Endothelial cell of umbilical vein (primary cell): Measurements from ENCODE around the gene SYT7. TPM values are rescaled to one million over a fixed set of nuclear protein-coding genes. Genes with fewer than 3 reads are reported as not detected.

Experiments
- BruUV-seq: library from RNA; stranded (reverse); fragments of 400-500 nt; replicated peaks from 2 replicates; lab custom pipeline; 2021; lab: Mats Ljungman, UMichigan
- CTCF ChIA-PET: fragments of 300-600, 350-600 bp; sonication (Branson Sonifier 250); formaldehyde crosslinking; loops from one replicate; lab custom pipeline; 2021; ENCODE audit warnings: antibody characterized with exemption, inconsistent platforms; lab: Charles Lee
- POLR2A ChIA-PET: fragments of 300-600, 350-600 bp; sonication (Branson Sonifier 250); formaldehyde crosslinking; loops from one replicate; lab custom pipeline; 2021; ENCODE audit warnings: antibody characterized with exemption, inconsistent platforms; lab: Charles Lee
- DNase-seq: peaks from one replicate; pipeline ENCODE4 v3.0.0-alpha.2; 2011; ENCODE audit warnings: low read depth, low spot score
- FAIRE-seq: peaks from 2 replicates; lab custom pipeline; 2011; peaks lifted over from hg19 to GRCh38; lab: Jason Lieb, UNC
- H2AFZ ChIP-seq: 2 replicates; pipeline ENCODE4 v1.6.0; 2012; ENCODE audit warnings: low read depth, low read length, control low read depth, inconsistent platforms
- H3K27ac ChIP-seq: 2 replicates; pipeline ENCODE4 v1.5.1; 2011; ENCODE audit warnings: low read depth, mild to moderate bottlenecking, control low read depth, low read length, moderate library complexity; ENCODE audit not compliant: insufficient read depth
- H3K27me3 ChIP-seq, 2 experiments: 2 replicates each; pipeline versions ENCODE4 v1.6.0 to v1.6.1; 2011; ENCODE audit warnings: low read length in 2 of 2, mixed read lengths in 1 of 2; ENCODE audit not compliant: control insufficient read depth in 2 of 2, insufficient read depth in 2 of 2
- H3K36me3 ChIP-seq, 2 experiments: 2 replicates in 1 of 2; 3 replicates in 1 of 2; pipeline ENCODE4 v1.5.1; 2011; ENCODE audit warnings: low read length in 2 of 2, mild to moderate bottlenecking in 1 of 2, moderate library complexity in 1 of 2; ENCODE audit not compliant: control insufficient read depth in 2 of 2, insufficient read depth in 2 of 2; ENCODE audit errors: extremely low read depth in 1 of 2
- H3K4me1 ChIP-seq: 3 replicates; pipeline ENCODE4 v1.5.1; 2011; ENCODE audit warnings: mild to moderate bottlenecking, low read length; ENCODE audit not compliant: control insufficient read depth, insufficient read depth; ENCODE audit errors: extremely low read depth
- H3K4me2 ChIP-seq: 2 replicates; pipeline ENCODE4 v1.6.1; 2011; ENCODE audit warnings: low read length, control low read depth, mixed read lengths; ENCODE audit not compliant: insufficient read depth
- H3K4me3 ChIP-seq, 3 experiments: fragments of 200-600 bp in 1 of 3; sonication (generic), shearing (Covaris generic) in 1 of 3; replicated peaks in 1 of 3; 2 replicates each; pipeline ENCODE4 v1.5.1; 2011 to 2016; ENCODE audit warnings: control low read depth in 3 of 3, low read length in 3 of 3, mild to moderate bottlenecking in 2 of 3, inconsistent platforms in 1 of 3, low read depth in 1 of 3, moderate library complexity in 1 of 3; ENCODE audit not compliant: insufficient read depth in 1 of 3
- H3K79me2 ChIP-seq: 2 replicates; pipeline ENCODE4 v1.6.0; 2012; ENCODE audit warnings: low read length, inconsistent platforms; ENCODE audit not compliant: control insufficient read depth, insufficient read depth
- H3K9ac ChIP-seq: replicated peaks from 2 replicates; pipeline ENCODE3; 2011; ENCODE audit warnings: low read length, control low read depth; ENCODE audit not compliant: insufficient read depth; ENCODE audit errors: extremely low read depth
- H3K9me1 ChIP-seq: replicated peaks from 3 replicates; pipeline ENCODE4 v1.6.0; 2011; ENCODE audit warnings: mild to moderate bottlenecking, low read length; ENCODE audit not compliant: control insufficient read depth, insufficient read depth; ENCODE audit errors: extremely low read depth
- H3K9me3 ChIP-seq: replicated peaks from 2 replicates; pipeline ENCODE4 v1.5.1; 2012; ENCODE audit warnings: low read length, inconsistent platforms; ENCODE audit not compliant: control insufficient read depth, insufficient read depth
- H4K20me1 ChIP-seq: replicated peaks from 2 replicates; pipeline ENCODE3; 2011; ENCODE audit warnings: mild to moderate bottlenecking, low read length; ENCODE audit not compliant: control insufficient read depth, insufficient read depth; ENCODE audit errors: extremely low read depth
- EZH2 ChIP-seq: IDR thresholded peaks from 2 replicates; pipeline ENCODE4 v1.6.1; 2012; ENCODE audit warnings: borderline replicate concordance, low read depth, mild to moderate bottlenecking, moderate library complexity, low read length, inconsistent platforms; ENCODE audit not compliant: severe bottlenecking
- FOS ChIP-seq: IDR thresholded peaks from 2 replicates; pipeline ENCODE4 v1.6.1; 2011; ENCODE audit warnings: mild to moderate bottlenecking, low read length, moderate library complexity, borderline replicate concordance; ENCODE audit not compliant: insufficient read depth
- GATA2 ChIP-seq: IDR thresholded peaks from 2 replicates; pipeline ENCODE4 v1.7.0; 2011; ENCODE audit warnings: low read depth, mild to moderate bottlenecking, moderate library complexity, mixed read lengths, low read length; ENCODE audit not compliant: insufficient read length, insufficient read depth
- JUN ChIP-seq: IDR thresholded peaks from 2 replicates; pipeline ENCODE4 v1.6.1; 2011; ENCODE audit warnings: borderline replicate concordance, low read depth; ENCODE audit not compliant: insufficient read length, insufficient read depth
- MYC ChIP-seq: IDR thresholded peaks from one replicate; pipeline ENCODE4 v1.6.1; 2011; ENCODE audit warnings: mild to moderate bottlenecking, low read depth, low read length
- POLR2A ChIP-seq: IDR thresholded peaks from 2 replicates; pipeline ENCODE4 v1.6.1; 2012; ENCODE audit warnings: low read depth, mild to moderate bottlenecking, control low read depth, low read length
- POLR2AphosphoS5 ChIP-seq: IDR thresholded peaks from 2 replicates; pipeline ENCODE4 v1.6.1; 2012; ENCODE audit warnings: low read depth, mild to moderate bottlenecking, control low read depth, low read length, moderate library complexity; ENCODE audit not compliant: insufficient read depth
- dilution Hi-C: fragments of 300-500 bp; cut with MboI; formaldehyde crosslinking; loops from one replicate; pipeline ENCODE4 v1.15.0; 2019; ENCODE audit warnings: low sequenced_read_pairs; ENCODE audit not compliant: extremely low pct_ligation_motif_present
- intact Hi-C: fragments of 100-400 bp; cut with micrococcal nuclease; formaldehyde crosslinking; loops from one replicate; pipeline ENCODE4 v1.10.0; 2022
- polyA plus RNA-seq, 4 experiments: library from polyadenylated mRNA; depleted of rRNA in 3 of 4; stranded (reverse) in 3 of 4; unstranded in 1 of 4; fragments of >200 nt; gene quantifications; 2 replicates each; pipeline versions ENCODE4 v1.2.1 to v1.2.3, GENCODE V29; 2011 to 2012; ENCODE audit warnings: missing spikeins in 1 of 4
- total RNA-seq: library from RNA; stranded (reverse); gene quantifications from 2 replicates; pipeline ENCODE4 v1.2.3, GENCODE V29; 2021
- TF ChIP-seq, protein P1 (sequence below), 2 donors: IDR thresholded peaks; 1 replicate in 1 of 2; 2 replicates in 1 of 2; pipeline ENCODE4 v1.5.1; 2011; ENCODE audit warnings: low read length in 2 of 2, mild to moderate bottlenecking in 2 of 2, moderate library complexity in 2 of 2, control low read depth in 1 of 2, inconsistent platforms in 1 of 2, low read depth in 1 of 2; ENCODE audit not compliant: insufficient read depth in 1 of 2; ENCODE audit errors: extremely low read depth in 1 of 2
- TF ChIP-seq, protein P2 (sequence below): IDR thresholded peaks from 2 replicates; pipeline ENCODE4 v1.6.1; 2011; ENCODE audit not compliant: insufficient read depth, insufficient read length

SYT7 gene
- total and polyA plus RNA-seq, 2 donors (not counting 3 experiments of a cell fraction or from before 2014, with no cell fraction given), result 0.08 to 0.55 TPM

GRCh38 chr11:61609000-61609979 is 28.4 kb upstream of the SYT7 start:
- H3K79me2 ChIP-seq, result no peaks in the 10 kb centered on the region
- H3K27ac ChIP-seq, result no peak overlapping the region
- H3K9ac ChIP-seq, result no peak overlapping the region
- H3K4me3 ChIP-seq, result no peak overlapping the region
- BruUV-seq, result no TSS peak
- DNase-seq, result no peak
- no peaks in the 10 kb centered on the region for H4K20me1 ChIP-seq
- H3K4me1 ChIP-seq, result no peaks in the 10 kb centered on the region
- FAIRE-seq, result no peak
- H3K4me2 ChIP-seq, result no peak overlapping the region
- ChIA-PET CTCF (no interaction called here), POLR2A (no interaction called here)
- TF ChIP-seq, protein P1, sequence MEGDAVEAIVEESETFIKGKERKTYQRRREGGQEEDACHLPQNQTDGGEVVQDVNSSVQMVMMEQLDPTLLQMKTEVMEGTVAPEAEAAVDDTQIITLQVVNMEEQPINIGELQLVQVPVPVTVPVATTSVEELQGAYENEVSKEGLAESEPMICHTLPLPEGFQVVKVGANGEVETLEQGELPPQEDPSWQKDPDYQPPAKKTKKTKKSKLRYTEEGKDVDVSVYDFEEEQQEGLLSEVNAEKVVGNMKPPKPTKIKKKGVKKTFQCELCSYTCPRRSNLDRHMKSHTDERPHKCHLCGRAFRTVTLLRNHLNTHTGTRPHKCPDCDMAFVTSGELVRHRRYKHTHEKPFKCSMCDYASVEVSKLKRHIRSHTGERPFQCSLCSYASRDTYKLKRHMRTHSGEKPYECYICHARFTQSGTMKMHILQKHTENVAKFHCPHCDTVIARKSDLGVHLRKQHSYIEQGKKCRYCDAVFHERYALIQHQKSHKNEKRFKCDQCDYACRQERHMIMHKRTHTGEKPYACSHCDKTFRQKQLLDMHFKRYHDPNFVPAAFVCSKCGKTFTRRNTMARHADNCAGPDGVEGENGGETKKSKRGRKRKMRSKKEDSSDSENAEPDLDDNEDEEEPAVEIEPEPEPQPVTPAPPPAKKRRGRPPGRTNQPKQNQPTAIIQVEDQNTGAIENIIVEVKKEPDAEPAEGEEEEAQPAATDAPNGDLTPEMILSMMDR (IDR thresholded peaks at IDR 0.05; ENCODE audit: extremely low read depth in 1 of 2, insufficient read depth in 1 of 2, low read depth in 1 of 2, low read length in 2 of 2), result no peak
- TF ChIP-seq FOS (no peak), GATA2 (no peak), POLR2AphosphoS5 (no peak), MYC (no peak), EZH2 (no peak), POLR2A (no peak), JUN (no peak)
- TF ChIP-seq, protein P2, sequence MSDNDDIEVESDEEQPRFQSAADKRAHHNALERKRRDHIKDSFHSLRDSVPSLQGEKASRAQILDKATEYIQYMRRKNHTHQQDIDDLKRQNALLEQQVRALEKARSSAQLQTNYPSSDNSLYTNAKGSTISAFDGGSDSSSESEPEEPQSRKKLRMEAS, result no peak
- intact Hi-C loops, result no loop called here
- no peaks in the 10 kb centered on the region for H3K9me3 ChIP-seq
- H3K27me3 ChIP-seq, result peaks cover 0 to 7% of the 10 kb centered on the region in 2 experiments
- dilution Hi-C loops, result no loop called here
- H2AFZ ChIP-seq, result no peak overlapping the region
- no peaks in the 10 kb centered on the region for H3K36me3 ChIP-seq
- H3K9me1 ChIP-seq, result no peaks in the 10 kb centered on the region
